Aorta (tissue), 5 donors: ENCODE measurements around the gene MSI2. TPM values are rescaled to one million over a fixed set of nuclear protein-coding genes. Genes with fewer than 3 reads are reported as not detected.
"Not testable (repeated sequence)": the region's sequence is repeated elsewhere in the genome, so short reads cannot be mapped to it uniquely, and the experiment has no call there.

Source experiments
- ATAC-seq: fragments of 200-7000 bp; cut with Tn5 transposase; one replicate; pipeline ENCODE4 v1.9.1; 2022; ENCODE audit warnings: moderate library complexity; ENCODE audit not compliant: low FRiP score
- DNase-seq, 2 donors: peaks; one replicate each; pipeline ENCODE4 v3.0.0-alpha.2; 2020
- H3K27ac ChIP-seq, 2 donors: one replicate each; pipeline ENCODE4 v1.5.1; 2013; ENCODE audit warnings: low read length in 2 of 2, mild to moderate bottlenecking in 2 of 2, moderate library complexity in 2 of 2, control low read depth in 1 of 2, inconsistent platforms in 1 of 2, low read depth in 1 of 2
- H3K27me3 ChIP-seq, 2 donors: one replicate each; pipeline ENCODE4 v1.6.1; 2013; ENCODE audit warnings: control low read depth in 1 of 2, low read length in 1 of 2, mild to moderate bottlenecking in 1 of 2, moderate library complexity in 1 of 2; ENCODE audit not compliant: insufficient read depth in 2 of 2, control insufficient read depth in 1 of 2
- H3K36me3 ChIP-seq, 2 donors: one replicate each; pipeline ENCODE4 v1.6.1; 2013; ENCODE audit warnings: control low read depth in 1 of 2, low read length in 1 of 2, mild to moderate bottlenecking in 1 of 2; ENCODE audit not compliant: insufficient read depth in 2 of 2, control insufficient read depth in 1 of 2
- H3K4me1 ChIP-seq, 2 donors: one replicate each; pipeline ENCODE4 v1.6.1; 2013; ENCODE audit warnings: low read length in 2 of 2, control low read depth in 1 of 2, mild to moderate bottlenecking in 1 of 2, moderate library complexity in 1 of 2; ENCODE audit not compliant: insufficient read depth in 2 of 2, control insufficient read depth in 1 of 2
- H3K4me3 ChIP-seq, 2 donors: one replicate each; pipeline ENCODE4 v1.5.1; 2013; ENCODE audit warnings: low read length in 2 of 2, control low read depth in 1 of 2, mild to moderate bottlenecking in 1 of 2
- H3K9me3 ChIP-seq: one replicate; pipeline ENCODE4 v1.6.1; 2013; ENCODE audit warnings: mild to moderate bottlenecking, low read length; ENCODE audit not compliant: control insufficient read depth
- WGBS, 2 donors: extraction: QIAGEN DNeasy Blood & Tissue Kit; methylation state at CpG; one replicate each; pipeline ENCODE4 v1.1.7; 2013; 5-methylcytosine and 5-hydroxymethylcytosine counted together
- intact Hi-C, 2 donors: fragments of 100-400 bp; cut with DNase I; formaldehyde crosslinking; loops; one replicate each; pipeline versions ENCODE4 v1.14.2 to v1.15.0; 2022
- polyA plus RNA-seq, 2 donors: library from polyadenylated mRNA; stranded (reverse); fragments of 200-250 nt; gene quantifications; one replicate each; pipeline ENCODE4 v1.2.3, GENCODE V29; 2013
- total RNA-seq, 2 donors: library from RNA; stranded (reverse); fragmentation: NEBNext Ultra II Directional; extraction: Animal tissue kit (Norgen Biotek cat#: 25700); gene quantifications; one replicate each; pipeline ENCODE4 v1.2.1, GENCODE V29; 2021
- donor health status: healthy with polysubstance abuse.
- donor health status: Bipolar disorder and iron deficiency.
- donor health status: DM: no; HTN: no; CAD: no.
- donor health status: DM: no; HTN: no; CAD: no.
- donor health status: DM: yes; HTN: yes; CAD: no.

The MSI2 gene
- total and polyA plus RNA-seq, 4 donors: 9.3 to 48.2 (median 29.1) TPM

GRCh38 chr17:57612202-57613071 is 356.1 kb downstream of the MSI2 start:
- ATAC-seq (no peak), DNase-seq (peak; percentile 20 to 21)
- Histone ChIP-seq H3K27me3 (no peaks in the 10 kb centered on the region), H3K4me3 (no peak overlapping the region), H3K9me3 (no peaks in the 10 kb centered on the region), H3K4me1 (no peaks in the 10 kb centered on the region), H3K36me3 (no peaks in the 10 kb centered on the region), H3K27ac (no peak overlapping the region)
- intact Hi-C loops: no loop called here
- 89 to 96% methylated on average over 6 to 7 of the region's 12 CpGs for WGBS, 2 donors

GRCh38 chr17:57614742-57615141 is 358.4 kb downstream of the MSI2 start:
- Histone ChIP-seq H3K9me3 (no peaks in the 10 kb centered on the region), H3K27me3 (no peaks in the 10 kb centered on the region), H3K27ac (no peak overlapping the region), H3K4me1 (no peaks in the 10 kb centered on the region), H3K4me3 (no peak overlapping the region), H3K36me3 (no peaks in the 10 kb centered on the region)
- ATAC-seq (no peak), DNase-seq (no peak)
- intact Hi-C loops: no loop called here
- WGBS, 2 donors: 91% methylated on average over 3 of the region's 3 CpGs

- DNase-seq (peak; percentile 30 to 58), ATAC-seq (no peak)
- H3K27ac ChIP-seq: no peak overlapping the region
- intact Hi-C loops: no loop called here
- 72 to 73% methylated on average over 13 of the region's 13 CpGs for WGBS, 2 donors
- no peaks in the 10 kb centered on the region for H3K27me3 ChIP-seq
- H3K9me3 ChIP-seq: no peaks in the 10 kb centered on the region
- H3K36me3 ChIP-seq: no peaks in the 10 kb centered on the region
- no peak overlapping the region for H3K4me3 ChIP-seq
- H3K4me1 ChIP-seq: peaks cover 0 to 4% of the 10 kb centered on the region in 2 donors
These were observed 359.8 kb downstream of the MSI2 start for GRCh38 chr17:57615836-57616757.

GRCh38 chr17:57617218-57617617 is 360.9 kb downstream of the MSI2 start:
- ATAC-seq: no peak
- H3K27me3 ChIP-seq: no peaks in the 10 kb centered on the region
- intact Hi-C loops: no loop called here
- H3K9me3 ChIP-seq: no peaks in the 10 kb centered on the region
- H3K4me1 ChIP-seq: peaks cover 0 to 4% of the 10 kb centered on the region in 2 donors
- no peak overlapping the region for H3K27ac ChIP-seq
- no peaks in the 10 kb centered on the region for H3K36me3 ChIP-seq
- DNase-seq: no peak
- no peak overlapping the region for H3K4me3 ChIP-seq

- Histone ChIP-seq H3K9me3 (no peaks in the 10 kb centered on the region), H3K27me3 (no peaks in the 10 kb centered on the region), H3K4me1 (peaks cover 0 to 4% of the 10 kb centered on the region in 2 donors), H3K4me3 (no peak overlapping the region), H3K27ac (no peak overlapping the region), H3K36me3 (no peaks in the 10 kb centered on the region)
- intact Hi-C loops: no loop called here
- peak; percentile 21 to 71 for DNase-seq
- ATAC-seq: no peak
- 93 to 95% methylated on average over 19 of the region's 19 CpGs for WGBS, 2 donors
These were observed 363.0 kb downstream of the MSI2 start for GRCh38 chr17:57619061-57619937.

GRCh38 chr17:57620576-57620975 is 364.3 kb downstream of the MSI2 start:
- no peak for ATAC-seq
- Histone ChIP-seq H3K4me3 (no peak overlapping the region), H3K27ac (no peak overlapping the region), H3K36me3 (no peaks in the 10 kb centered on the region), H3K4me1 (peaks cover 0 to 4% of the 10 kb centered on the region in 2 donors), H3K9me3 (no peaks in the 10 kb centered on the region), H3K27me3 (no peaks in the 10 kb centered on the region)
- 96 to 97% methylated on average over 2 of the region's 2 CpGs for WGBS, 2 donors
- peak; percentile 22 to 23 for DNase-seq
- intact Hi-C loops: no loop called here

GRCh38 chr17:57621791-57622190 is 365.5 kb downstream of the MSI2 start:
- H3K4me1 ChIP-seq, H3K36me3 ChIP-seq, H3K4me3 ChIP-seq, H3K27ac ChIP-seq, ATAC-seq, H3K9me3 ChIP-seq, H3K27me3 ChIP-seq, intact Hi-C loops: not testable (repeated sequence)
- WGBS, 2 donors: 92% methylated on average over 6 of the region's 6 CpGs
- DNase-seq: peak; percentile 4 to 51

- DNase-seq (peak in 1 of 2 donors; percentile 3), ATAC-seq (no peak)
- 22 to 26% methylated on average over 8 of the region's 8 CpGs for WGBS, 2 donors
- H3K9me3 ChIP-seq: no peaks in the 10 kb centered on the region
- no peak overlapping the region for H3K27ac ChIP-seq
- H3K27me3 ChIP-seq: no peaks in the 10 kb centered on the region
- intact Hi-C loops: no loop called here
- H3K4me1 ChIP-seq: peaks cover 0 to 4% of the 10 kb centered on the region in 2 donors
- H3K36me3 ChIP-seq: no peaks in the 10 kb centered on the region
- H3K4me3 ChIP-seq: no peak overlapping the region
These were observed 366.0 kb downstream of the MSI2 start for GRCh38 chr17:57622306-57622682.
